ENCODE measurements around the gene PLPP2. TPM values are rescaled to one million over a fixed set of nuclear protein-coding genes. Genes with fewer than 3 reads are reported as not detected.

Gene PLPP2
- total RNA-seq, result 64.5 TPM

DNA sequence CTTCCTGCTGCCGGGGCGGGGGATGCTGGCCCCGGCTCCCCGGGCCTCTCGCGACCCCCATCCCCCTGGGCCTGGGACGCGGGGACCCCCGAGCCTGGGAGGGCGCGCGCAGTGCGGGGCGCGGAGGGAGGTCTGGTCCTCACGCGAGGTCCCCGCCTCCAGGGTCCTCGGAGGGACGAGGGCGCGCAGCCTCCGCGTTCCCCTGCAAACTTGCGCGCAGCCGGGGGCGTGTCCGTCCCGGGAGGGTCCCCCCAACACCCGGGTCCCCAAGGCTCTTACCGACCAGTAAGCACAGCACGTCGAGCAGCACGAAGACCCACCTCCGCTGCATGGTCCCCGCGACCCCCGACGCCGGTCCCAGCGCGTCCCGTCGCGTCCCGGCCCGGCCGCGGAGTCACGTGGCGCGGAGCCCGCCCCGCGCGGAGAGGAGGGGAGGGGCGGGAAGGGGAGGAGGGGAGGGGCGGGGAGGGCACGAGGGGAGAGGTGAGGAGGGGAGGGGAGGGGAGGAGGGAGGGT lies at the start of gene PLPP2:
Gene PLPP2 (minus strand): TSS at position 398 of the 516 bp plus-strand sequence. CDS start 67 bp downstream, at position 331.
- no peak for DNase-seq (ENCODE audit: low spot score)

DNA sequence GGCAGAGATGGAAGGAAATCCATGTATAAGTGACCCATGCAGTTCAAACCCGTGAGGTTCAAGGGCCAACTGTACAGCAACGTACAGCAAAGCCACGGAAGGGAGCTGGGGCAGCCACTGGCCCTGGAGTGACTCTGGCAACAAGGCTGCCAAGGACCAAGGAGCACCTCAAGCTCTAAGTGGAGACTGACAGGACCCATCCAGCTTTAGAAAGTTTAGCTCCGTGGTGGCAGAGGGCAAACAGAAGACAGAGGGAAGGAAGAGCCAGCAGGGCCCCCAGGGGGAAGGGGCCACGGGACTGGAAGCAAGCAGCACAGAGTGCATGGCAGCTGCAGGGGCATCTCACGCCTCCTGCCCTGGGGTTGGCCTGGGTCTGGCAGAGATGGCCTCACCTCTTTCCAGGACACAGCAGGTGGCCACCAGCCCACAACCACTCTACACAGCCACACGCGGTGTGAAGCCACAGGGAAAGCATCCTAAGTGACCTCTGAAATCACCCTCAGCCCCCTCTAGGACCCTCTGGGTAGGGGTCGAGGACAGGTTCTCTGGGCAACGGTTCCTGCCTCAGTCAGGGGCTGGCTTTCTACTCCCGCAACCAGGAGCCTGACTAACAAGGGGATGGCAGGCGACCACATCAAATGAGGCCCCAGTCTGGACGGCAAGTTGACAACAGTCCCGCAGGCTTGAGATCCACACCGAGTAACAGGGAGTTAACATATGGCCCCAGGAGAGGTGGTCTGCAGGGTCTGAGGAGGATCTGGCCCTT lies 49.6 kb upstream of the PLPP2 start:
- no peak for DNase-seq (ENCODE audit: low spot score)

DNA sequence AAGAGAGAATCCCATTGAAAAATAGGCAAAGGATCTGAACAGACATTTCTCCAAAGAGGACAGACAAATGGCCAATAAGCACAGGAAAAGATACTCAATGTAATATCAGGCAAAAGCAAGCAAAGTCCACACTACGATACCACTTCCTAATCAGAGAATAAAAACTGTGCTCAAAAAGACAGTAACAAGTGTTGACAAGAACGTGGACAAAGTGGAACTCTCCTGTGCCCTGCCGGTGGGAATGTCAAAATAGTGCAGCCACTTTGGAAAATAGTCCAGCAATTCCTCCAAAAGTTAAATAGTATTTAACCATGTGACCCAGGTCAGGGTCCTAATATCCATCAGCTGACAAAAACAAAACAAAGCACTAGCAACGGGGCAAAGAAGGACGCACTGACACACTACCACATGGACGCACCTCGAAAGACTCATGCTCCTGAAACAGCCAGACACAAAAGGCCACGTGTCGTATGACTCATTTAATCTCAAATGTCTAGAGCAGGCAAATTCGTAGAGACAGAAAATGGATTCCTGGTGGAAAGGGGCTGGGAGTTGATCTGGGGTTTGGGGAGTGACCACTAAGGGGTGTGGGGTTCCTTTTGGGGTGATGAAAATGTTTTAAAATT lies 48.2 kb upstream of the PLPP2 start:
- no peak for DNase-seq (ENCODE audit: low spot score)

DNA sequence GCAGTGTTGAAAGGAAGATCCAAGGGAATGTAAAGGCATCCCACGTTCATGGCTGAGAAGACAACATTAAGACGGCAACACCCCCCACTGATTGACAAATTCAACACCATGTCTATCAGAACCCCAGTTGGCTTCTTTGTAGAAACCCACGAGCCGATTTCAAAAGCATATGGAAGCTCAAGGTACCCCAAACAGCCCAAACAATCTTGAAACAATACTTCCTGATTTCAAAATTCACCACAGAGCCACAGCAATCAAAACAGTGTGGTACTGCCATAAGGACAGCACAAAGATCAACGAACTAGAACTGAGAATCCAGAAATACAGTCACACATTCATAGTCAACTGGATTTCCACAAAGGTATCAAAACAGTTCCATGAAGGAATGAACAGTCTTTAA lies 47.2 kb upstream of the PLPP2 start:
- no peak for DNase-seq (ENCODE audit: low spot score)

DNA sequence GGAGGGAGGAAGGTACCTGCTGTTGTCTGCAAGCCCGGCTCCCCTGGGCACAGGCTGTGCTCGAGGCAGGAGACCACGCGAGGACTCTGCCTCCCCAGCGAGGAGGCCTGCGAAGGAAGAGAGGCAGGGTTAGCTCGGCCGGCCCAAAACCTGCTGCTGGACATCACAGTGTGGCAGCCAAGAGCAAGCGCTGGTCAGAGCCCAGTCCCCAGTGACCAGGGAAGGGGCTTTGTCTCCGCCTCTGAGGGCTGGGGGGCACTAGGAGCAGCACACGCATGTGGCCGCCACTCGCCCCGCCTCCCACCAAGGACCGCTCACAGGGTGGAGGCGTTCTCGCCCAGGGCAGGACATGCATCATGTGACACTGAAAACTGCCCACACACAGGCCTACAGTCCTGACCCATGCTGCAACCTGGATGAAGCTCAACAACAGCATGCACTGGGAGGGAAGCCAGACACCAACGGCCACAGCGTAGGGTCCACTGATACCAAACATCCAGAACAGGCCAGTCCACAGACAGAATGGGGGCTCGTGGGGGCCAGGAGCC lies 44.9 kb upstream of the PLPP2 start:
- no peak for DNase-seq (ENCODE audit: low spot score)

DNA sequence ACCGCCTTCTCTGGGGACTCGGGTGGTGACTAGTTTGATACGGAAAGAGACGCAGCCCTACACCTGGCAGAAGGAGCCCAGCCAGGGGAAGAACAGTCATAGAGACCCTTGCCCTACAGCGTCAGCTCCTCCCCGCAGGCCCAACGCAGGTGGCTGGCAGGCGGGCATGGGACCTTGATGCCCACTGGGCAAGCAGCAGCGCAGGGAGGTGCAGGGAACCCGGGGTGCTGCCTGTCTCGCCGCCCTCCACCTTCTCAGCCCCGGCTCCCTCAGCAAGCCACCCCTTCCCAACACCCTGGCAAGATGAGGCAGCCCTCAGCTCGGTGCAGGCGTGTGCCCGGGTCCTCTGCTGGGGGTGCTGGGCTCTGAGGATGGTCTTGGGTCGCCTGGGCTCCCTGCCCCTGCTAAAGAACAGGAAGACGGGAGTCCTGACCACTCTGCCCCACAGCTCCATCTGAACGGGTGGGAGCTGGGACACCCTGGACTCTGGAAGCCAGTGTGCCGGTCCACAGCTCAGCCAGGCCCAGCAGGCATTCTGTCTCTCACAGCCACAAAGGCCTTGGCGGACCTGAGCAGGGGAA lies 44.4 kb upstream of the PLPP2 start:
- no peak for DNase-seq (ENCODE audit: low spot score)

DNA sequence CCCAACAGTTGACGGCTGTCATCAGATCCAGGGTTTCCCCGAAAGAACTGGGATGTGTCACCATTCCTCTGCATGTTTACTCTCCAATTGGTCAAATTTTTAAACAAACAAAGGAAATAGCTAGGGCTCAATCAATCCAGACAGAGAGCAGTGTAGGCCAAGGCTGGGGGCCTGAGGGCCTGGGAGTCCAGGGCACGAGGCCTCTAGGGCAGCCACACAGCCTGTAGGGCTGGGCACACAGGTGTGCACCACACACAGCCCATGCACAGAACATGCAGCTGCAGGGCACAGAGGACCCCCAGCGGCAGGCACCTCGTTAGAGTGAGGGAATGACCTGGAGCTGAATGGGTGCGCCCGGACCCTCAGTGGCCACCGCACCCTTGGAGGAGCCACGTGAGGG lies 43.9 kb upstream of the PLPP2 start:
- no peak for DNase-seq (ENCODE audit: low spot score)

DNA sequence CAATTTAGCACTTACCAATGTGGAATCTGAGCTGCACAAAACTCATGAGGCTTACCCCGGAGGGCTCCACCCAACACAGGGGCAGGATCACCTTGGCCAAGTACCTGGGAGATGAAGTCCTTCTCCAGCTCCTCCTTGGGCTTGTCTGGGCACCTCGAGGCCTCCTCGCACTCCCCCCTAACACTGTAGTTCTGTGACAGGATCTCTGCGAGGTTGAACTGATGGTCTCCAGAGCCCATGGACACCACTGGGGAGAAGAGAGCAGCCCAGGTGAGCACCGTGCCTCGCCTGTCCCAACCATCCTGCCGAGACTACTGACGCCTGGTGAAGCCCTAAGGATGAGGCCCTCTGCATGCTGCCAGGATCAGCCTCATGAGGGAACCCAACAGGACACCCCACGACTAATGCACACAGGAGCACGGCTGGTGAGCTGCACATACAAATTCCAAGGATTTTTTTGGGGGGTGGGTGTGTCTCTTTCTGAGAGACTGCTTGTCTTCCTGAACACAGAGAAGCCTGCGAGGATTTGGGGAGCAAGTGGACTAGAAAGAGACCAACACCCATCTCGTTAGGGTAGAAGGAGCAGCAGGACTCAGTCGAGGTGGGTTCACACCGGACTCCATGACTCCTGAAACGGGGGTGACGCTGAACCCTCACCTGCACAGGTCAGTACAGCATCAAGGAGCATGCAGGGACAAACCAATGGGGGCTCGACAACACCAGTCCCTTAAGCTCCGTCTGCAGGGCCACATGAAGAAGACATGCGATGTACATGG lies 43.3 kb upstream of the PLPP2 start:
- DNase-seq (ENCODE audit: low spot score), result no peak

DNA sequence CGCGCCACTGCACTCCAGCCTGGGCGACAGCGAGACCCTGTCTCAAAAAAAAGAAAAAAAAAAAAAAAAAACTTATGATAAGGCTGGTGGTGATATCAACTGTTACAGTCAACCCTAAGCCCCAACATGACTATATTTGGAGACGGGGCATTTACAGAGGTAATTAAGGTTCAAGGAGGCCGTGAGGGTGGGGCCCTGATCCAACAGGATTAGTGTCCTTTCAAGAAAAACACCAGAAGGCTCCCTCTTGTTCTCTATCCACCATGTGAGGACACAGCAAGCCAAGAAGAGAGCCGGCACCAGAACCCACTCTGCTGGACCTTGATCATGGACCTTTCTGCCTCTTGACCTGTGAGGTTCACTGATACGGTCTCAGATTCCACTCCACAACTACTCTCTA lies 39.3 kb upstream of the PLPP2 start:
- DNase-seq (ENCODE audit: low spot score), result no peak

DNA sequence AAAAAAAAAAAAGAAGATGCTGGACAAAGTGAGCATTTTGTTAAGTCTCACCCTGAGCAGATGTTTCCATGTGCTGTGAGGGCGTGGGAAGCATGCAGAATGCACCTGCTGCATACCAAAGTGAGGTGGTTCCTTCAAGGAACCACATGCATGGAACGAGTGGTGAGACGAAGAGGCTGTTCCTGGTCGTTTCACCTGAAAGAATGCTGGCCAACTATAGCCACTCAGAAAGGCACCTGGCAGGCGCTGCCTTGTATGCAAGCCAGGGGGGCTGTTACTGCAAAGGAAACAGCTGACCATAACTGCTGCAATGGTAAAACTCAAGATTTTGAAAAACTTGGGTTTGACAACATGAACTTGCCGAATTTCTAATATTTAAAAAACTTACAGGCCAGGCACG lies 38.7 kb upstream of the PLPP2 start:
- DNase-seq (ENCODE audit: low spot score), result no peak

DNA sequence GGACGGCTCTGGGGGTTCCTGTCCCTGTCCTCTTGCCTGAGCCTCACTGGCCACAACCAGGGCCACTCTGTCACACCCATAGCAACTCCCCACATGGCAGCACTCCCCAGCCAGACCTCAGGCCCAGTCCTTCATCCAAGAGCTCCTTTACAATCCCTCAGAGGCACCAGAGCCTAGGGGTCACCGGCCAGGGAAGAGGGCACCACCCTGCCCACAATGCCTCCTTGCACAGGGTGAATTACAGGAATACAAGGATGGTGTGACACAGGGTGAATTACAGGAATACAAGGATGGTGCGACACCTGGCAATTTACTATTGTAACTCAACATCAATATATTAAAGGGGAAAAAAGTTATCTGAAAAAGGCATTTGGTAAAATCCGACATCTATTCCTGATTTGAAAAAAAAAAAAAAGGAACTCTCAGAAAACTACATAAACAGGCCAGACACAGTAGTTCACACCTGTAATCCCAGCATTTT lies 36.9 kb upstream of the PLPP2 start:
- DNase-seq (ENCODE audit: low spot score), result no peak

DNA sequence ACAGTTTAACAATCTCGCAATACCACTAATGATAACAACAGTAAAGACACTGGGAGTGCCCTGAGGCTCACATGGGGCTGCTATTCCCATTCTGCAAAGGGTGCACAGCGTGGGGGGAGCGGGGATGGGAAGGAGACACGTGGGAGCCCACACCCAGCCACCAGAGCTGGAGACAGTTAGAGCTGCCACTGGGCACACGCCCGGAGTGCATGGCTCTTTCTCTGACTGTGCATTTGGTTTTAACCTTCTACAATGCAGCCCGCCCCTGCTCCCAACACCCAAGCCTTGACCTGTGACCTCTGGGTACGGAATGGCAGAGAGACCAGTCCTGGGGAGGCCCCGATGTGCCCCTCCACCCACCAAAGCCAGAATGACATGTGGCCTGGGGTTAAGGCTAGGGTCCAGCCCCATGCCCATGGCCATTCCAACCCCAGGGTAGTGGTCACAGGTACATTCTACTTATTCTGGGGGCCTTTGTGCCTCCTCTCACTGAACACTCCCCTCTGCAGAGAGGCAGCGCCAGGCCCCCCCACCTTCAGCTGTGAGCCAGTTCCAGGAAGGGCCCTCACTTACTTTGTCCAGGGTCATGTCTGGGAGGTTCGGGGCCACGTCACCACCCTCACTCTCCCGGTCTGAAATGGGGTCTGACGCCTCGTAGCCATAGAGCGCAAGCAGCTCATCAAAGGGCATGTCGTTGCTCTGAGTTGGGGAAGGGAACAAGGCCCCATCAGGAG lies 36.3 kb upstream of the PLPP2 start:
- DNase-seq (ENCODE audit: low spot score), result no peak

DNA sequence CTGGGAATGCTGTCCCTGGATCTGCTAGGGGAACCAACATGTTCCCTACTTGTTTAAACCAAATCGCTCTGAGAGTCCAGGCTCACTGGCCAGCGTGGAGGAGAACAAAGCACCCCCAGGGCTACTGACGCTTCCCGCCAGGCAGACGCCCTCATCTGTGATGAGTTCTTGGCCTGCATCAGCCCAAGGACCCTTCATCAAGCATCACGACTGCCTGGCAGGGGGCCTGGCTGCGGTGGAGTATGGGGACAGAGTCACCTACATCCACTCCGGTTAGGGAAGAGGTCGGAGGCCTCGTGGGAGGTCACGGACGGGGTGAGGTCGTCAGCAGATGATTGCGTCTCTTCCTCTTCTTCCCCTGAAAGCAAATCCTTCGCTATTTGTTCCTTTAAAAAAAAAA lies 35.7 kb upstream of the PLPP2 start:
- DNase-seq (ENCODE audit: low spot score), result no peak

DNA sequence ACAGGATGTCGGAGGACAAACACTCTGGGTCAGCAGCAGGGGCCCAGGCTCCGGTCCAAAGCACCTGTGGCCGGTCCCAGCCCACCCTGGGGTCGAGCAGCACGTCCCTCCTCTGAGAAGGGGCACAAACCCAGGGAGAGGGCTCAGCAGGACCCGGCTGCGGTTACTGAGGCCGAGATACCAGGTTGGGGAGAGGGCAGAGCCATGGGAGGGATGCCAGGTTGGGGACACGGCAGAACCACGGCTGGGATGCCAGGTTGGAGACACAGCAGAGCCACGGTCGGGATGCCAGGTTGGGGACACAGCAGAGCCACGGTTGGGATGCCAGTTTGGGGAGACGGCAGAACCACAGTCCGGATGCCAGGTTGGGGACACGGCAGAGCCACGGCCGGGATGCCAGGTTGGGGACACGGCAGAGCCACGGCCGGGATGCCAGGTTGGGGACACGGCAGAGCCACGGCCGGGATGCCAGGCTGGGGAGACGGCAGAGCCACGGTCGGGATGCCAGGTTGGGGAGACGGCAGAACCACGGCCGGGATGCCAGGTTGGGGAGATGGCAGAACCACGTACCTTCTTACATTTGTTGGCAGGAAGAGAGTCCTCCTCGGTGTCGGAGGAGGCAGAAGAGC lies 34.8 kb upstream of the PLPP2 start:
- DNase-seq (ENCODE audit: low spot score), result peak; percentile 39

DNA sequence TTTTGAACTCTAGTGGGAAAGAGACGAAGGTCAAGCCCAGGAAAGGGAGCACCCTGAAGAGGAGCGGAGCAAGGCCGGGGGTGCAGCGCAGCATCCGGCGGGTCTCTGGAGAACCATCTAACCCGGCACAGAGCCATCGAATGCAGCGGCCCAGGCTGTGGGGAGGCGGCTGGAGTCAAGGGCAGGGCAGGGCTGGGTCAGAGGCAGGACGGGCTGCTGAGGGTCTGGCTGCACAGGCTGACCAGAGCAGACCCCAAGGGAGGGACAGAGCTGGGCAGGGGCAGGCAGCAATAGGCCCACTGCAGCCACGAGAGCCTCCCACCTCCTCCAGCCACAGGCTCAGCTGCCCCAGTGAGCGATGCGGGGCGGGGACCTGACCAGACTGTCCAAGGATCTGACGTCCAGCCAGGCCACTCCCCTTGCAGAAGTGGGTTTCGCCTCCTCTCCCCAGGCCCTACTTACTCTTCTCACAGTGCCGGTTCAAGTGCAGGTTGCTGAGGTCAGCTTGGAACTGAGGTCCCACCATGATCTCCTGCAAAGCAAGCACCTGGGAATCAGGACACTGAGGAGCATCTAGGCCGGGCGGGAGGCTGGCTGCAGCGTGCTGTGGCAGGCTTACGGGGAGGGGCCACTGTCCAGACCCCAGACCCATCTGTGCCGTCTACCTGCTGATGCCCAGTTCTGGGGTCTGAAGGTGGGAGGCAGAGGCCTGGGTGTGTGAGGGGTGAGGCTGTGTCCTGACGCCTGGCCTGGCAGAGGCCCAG lies 34.2 kb upstream of the PLPP2 start:
- peak; percentile 29 for DNase-seq (ENCODE audit: low spot score)

DNA sequence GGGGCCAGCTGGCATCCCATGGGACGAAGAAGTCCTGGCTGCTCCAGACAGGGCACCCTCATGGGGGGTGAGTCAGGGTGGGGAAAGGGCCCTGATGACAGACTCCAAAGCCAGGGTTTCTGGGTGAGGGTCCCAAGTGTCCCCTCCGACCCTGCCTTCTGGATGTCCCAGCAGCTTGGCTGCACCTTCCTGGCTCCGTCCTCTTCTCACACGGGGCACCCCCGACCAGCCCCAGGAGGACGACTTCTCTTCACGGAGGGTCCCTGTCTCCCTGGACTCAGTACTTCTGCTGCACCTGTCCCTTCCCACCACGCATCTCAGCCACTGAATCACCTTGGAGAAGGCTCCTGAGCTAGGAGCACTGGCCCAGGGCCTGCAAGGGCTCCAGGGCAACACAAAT lies 33.5 kb upstream of the PLPP2 start:
- peak; percentile 35 for DNase-seq (ENCODE audit: low spot score)

DNA sequence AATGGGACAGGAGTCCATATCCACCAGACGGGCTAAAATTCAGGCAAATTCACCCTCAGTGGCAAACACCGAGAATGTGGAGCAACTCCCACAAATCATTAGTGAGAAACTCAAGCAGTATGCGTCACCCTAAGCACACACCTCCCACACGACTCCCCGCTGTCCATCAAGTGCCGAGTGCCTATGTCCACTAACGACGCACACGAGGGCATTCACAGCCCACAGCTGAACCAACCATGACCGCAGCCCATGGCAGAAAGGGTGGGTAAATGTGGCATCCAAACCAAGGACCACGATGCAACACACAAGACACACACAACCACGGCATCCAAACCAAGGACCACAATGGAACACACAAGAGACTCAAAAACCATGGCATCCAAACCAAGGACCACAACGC lies 31.4 kb upstream of the PLPP2 start:
- peak; percentile 12 for DNase-seq (ENCODE audit: low spot score)

DNA sequence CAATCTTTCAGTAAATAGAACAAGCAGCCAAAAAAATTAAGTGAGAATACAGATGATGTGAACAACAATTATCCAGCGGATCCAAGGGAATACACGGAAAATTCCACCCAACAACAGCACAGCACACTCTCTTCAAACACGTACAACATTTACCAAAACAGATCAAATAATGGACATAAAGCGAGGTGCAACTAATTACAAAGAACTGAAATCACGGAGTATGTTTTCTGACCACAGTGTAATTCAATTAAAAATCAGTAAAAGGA lies 27.2 kb upstream of the PLPP2 start:
- no peak for DNase-seq (ENCODE audit: low spot score)

DNA sequence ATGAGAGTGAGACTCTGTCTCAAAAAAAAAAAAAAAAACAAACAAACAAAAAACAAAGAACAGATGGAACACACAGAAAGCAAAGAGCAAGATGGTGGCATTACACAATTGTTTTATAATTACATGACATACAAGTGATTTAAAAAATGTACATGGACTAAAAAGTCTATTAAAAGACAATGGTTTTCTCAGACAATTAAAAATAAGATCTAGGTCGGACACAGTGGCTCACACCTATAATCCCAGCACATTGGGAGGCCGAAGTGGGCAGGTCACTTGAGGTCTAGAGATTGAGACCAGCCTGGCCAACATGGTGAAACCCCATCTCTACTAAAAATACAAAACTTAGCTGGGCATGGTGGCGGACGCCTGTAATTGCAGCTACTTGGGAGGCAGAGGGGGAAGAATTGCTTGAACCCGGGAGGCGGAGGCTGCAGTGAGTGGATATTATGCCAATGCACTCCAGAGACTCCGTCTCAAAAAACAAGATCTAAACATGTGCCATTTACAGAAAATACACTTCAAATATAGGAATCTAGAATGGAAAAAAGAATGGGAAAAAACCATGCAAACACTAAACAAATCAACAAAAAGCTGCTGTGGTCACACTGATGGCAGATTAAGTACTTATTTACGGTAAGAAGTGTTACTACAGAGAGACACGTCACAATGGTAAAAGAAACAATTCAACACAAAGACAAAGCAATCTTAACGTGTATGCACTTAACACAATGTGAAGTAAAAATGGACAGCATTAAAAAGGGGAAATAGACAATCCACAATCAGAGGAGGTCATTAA lies 26.7 kb upstream of the PLPP2 start:
- DNase-seq (ENCODE audit: low spot score), result peak; percentile 24
